Osteoblast (primary cell): ENCODE data around the gene NRG2. TPM values are rescaled to one million over a fixed set of nuclear protein-coding genes. Genes with fewer than 3 reads are reported as not detected.

Experiments used
- DNase-seq: peaks from one replicate; pipeline ENCODE4 v3.0.0; 2011; ENCODE audit warnings: low spot score, mixed read lengths; ENCODE audit not compliant: insufficient read length; ENCODE audit errors: missing footprints
- H2AFZ ChIP-seq: 2 replicates; pipeline ENCODE4 v1.6.0; 2011; ENCODE audit warnings: mild to moderate bottlenecking, low read length
- H3K27ac ChIP-seq: 2 replicates; pipeline ENCODE4 v1.5.1; 2011; ENCODE audit warnings: mild to moderate bottlenecking, low read depth, low read length, moderate library complexity
- H3K27me3 ChIP-seq: 2 replicates; pipeline ENCODE4 v1.6.0; 2012; ENCODE audit warnings: mild to moderate bottlenecking, control low read depth, inconsistent platforms, low read length, moderate library complexity; ENCODE audit not compliant: insufficient read depth
- H3K36me3 ChIP-seq: 2 replicates; pipeline ENCODE4 v1.5.1; 2011; ENCODE audit warnings: mild to moderate bottlenecking, low read length, control low read depth, moderate library complexity; ENCODE audit not compliant: insufficient read depth
- H3K4me1 ChIP-seq: 2 replicates; pipeline ENCODE4 v1.5.1; 2011; ENCODE audit warnings: mild to moderate bottlenecking, low read length, control low read depth, moderate library complexity; ENCODE audit not compliant: insufficient read depth
- H3K4me2 ChIP-seq: 2 replicates; pipeline ENCODE4 v1.6.0; 2011; ENCODE audit warnings: mild to moderate bottlenecking, low read length; ENCODE audit not compliant: insufficient read depth
- H3K4me3 ChIP-seq: fragments of 200-600 bp; sonication (generic); 3 replicates; pipeline ENCODE4 v1.5.1; 2012; ENCODE audit warnings: mild to moderate bottlenecking, low read length, inconsistent platforms; ENCODE audit not compliant: insufficient read depth
- H3K79me2 ChIP-seq: 2 replicates; pipeline ENCODE4 v1.6.0; 2012; ENCODE audit warnings: mild to moderate bottlenecking, low read length, control low read depth, inconsistent platforms; ENCODE audit not compliant: insufficient read depth
- H3K9me3 ChIP-seq: 2 replicates; pipeline ENCODE4 v1.5.1; 2011; ENCODE audit warnings: low read depth, low read length, control low read depth
- H4K20me1 ChIP-seq: 2 replicates; pipeline ENCODE4 v1.6.0; 2012; ENCODE audit warnings: mild to moderate bottlenecking, low read length, control low read depth; ENCODE audit not compliant: insufficient read depth
- CTCF ChIP-seq: IDR thresholded peaks from 2 replicates; pipeline ENCODE4 v1.5.1; 2011; ENCODE audit warnings: mild to moderate bottlenecking, low read depth, low read length, moderate library complexity; ENCODE audit errors: extremely low read depth
- total RNA-seq: library from RNA; depleted of rRNA; stranded (reverse); fragments of >200 nt; gene quantifications from 2 replicates; pipeline ENCODE4 v1.2.3, GENCODE V29; 2012

Gene NRG2
- total RNA-seq, 1 donor, result 0.72 TPM

GRCh38 chr5:140010798-140011197 is 32.3 kb downstream of the NRG2 start:
- Histone ChIP-seq H2AFZ (no peak overlapping the region), H4K20me1 (no peaks in the 10 kb centered on the region), H3K79me2 (no peaks in the 10 kb centered on the region), H3K4me3 (no peak overlapping the region), H3K27me3 (peaks cover 41% of the 10 kb centered on the region), H3K9me3 (no peaks in the 10 kb centered on the region), H3K36me3 (no peaks in the 10 kb centered on the region), H3K4me1 (peaks cover 7% of the 10 kb centered on the region), H3K27ac (no peak overlapping the region), H3K4me2 (no peak overlapping the region)
- no peak for TF ChIP-seq CTCF
- no peak for DNase-seq

GRCh38 chr5:140007311-140007710 is 35.8 kb downstream of the NRG2 start:
- peaks cover 53% of the 10 kb centered on the region for H3K27me3 ChIP-seq

GRCh38 chr5:140005145-140005591 is 37.9 kb downstream of the NRG2 start:
- DNase-seq, result no peak

More at GRCh38 chr5:140007311-140007710, 35.8 kb downstream of the NRG2 start:
- TF ChIP-seq CTCF, result no peak
- H3K27ac ChIP-seq, result no peak overlapping the region
- no peaks in the 10 kb centered on the region for H3K36me3 ChIP-seq
- no peaks in the 10 kb centered on the region for H3K79me2 ChIP-seq
- no peak overlapping the region for H2AFZ ChIP-seq
- no peak overlapping the region for H3K4me2 ChIP-seq
- no peak overlapping the region for H3K4me3 ChIP-seq
- H3K4me1 ChIP-seq, result peaks cover 7% of the 10 kb centered on the region
- DNase-seq, result no peak
- H4K20me1 ChIP-seq, result no peaks in the 10 kb centered on the region
- H3K9me3 ChIP-seq, result no peaks in the 10 kb centered on the region

GRCh38 chr5:140004174-140004573 is 38.9 kb downstream of the NRG2 start:
- H3K36me3 ChIP-seq, result no peaks in the 10 kb centered on the region
- H3K9me3 ChIP-seq, result no peaks in the 10 kb centered on the region
- H3K27ac ChIP-seq, result no peak overlapping the region
- H3K79me2 ChIP-seq, result no peaks in the 10 kb centered on the region
- H3K4me3 ChIP-seq, result no peak overlapping the region
- DNase-seq, result no peak
- H2AFZ ChIP-seq, result no peak overlapping the region
- peaks cover 66% of the 10 kb centered on the region for H3K27me3 ChIP-seq
- no peaks in the 10 kb centered on the region for H3K4me1 ChIP-seq
- no peaks in the 10 kb centered on the region for H4K20me1 ChIP-seq
- no peak overlapping the region for H3K4me2 ChIP-seq
- TF ChIP-seq CTCF, result no peak

More at GRCh38 chr5:140005145-140005591, 37.9 kb downstream of the NRG2 start:
- H3K27me3 ChIP-seq, result peaks cover 59% of the 10 kb centered on the region
- no peaks in the 10 kb centered on the region for H3K36me3 ChIP-seq
- no peak overlapping the region for H3K27ac ChIP-seq
- H2AFZ ChIP-seq, result no peak overlapping the region
- no peak overlapping the region for H3K4me2 ChIP-seq
- H3K79me2 ChIP-seq, result no peaks in the 10 kb centered on the region
- H4K20me1 ChIP-seq, result no peaks in the 10 kb centered on the region
- H3K4me3 ChIP-seq, result no peak overlapping the region
- no peak for TF ChIP-seq CTCF
- H3K9me3 ChIP-seq, result no peaks in the 10 kb centered on the region
- H3K4me1 ChIP-seq, result no peaks in the 10 kb centered on the region
